NCI-H82 treated with DMSO at 0.1 percent for 48 hours (cell line): Measurements from ENCODE around the gene SOBP.
"Not testable (repeated sequence)": the region's sequence is repeated elsewhere in the genome, so short reads cannot be mapped to it uniquely, and the experiment has no call there.

ENCODE experiments used
- DNase-seq: peaks from one replicate; lab custom pipeline; 2025; ENCODE audit not compliant: unreplicated experiment; lab: John Stamatoyannopoulos, UW

Gene SOBP

DNA sequence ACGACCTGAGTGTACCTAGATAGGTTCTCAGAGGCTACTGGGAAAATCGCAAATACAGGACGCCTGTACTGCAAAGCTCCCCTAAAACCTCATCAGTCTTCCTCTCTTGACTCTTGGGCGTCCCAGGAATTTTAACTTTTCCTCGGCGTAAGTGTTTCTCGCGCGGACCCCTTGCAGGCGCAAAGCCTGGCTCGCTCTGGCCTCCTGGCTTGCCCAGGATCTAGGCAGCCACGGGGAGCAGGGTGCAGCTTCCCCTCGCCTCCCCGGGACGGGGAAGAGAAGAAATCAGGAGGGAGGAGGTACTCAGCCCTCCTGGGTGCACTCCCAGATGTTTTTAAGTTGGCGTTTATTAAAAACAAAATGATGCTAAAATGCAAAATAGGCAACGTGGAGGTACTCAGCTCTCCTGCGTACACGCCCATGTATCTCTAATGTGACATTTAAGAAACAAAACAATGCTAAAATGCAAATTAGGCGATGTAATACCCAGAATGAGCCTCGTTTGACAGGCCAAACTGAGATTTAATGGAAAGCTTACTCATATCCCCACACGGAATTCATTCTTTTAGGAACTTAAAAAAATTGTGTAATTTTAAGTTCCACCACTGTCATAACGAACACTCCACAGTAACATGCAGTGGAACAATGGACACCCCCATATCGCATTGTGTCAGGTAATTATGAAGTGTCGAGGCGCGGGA lies 1.6 kb upstream of the SOBP start:
- no peak for DNase-seq

DNA sequence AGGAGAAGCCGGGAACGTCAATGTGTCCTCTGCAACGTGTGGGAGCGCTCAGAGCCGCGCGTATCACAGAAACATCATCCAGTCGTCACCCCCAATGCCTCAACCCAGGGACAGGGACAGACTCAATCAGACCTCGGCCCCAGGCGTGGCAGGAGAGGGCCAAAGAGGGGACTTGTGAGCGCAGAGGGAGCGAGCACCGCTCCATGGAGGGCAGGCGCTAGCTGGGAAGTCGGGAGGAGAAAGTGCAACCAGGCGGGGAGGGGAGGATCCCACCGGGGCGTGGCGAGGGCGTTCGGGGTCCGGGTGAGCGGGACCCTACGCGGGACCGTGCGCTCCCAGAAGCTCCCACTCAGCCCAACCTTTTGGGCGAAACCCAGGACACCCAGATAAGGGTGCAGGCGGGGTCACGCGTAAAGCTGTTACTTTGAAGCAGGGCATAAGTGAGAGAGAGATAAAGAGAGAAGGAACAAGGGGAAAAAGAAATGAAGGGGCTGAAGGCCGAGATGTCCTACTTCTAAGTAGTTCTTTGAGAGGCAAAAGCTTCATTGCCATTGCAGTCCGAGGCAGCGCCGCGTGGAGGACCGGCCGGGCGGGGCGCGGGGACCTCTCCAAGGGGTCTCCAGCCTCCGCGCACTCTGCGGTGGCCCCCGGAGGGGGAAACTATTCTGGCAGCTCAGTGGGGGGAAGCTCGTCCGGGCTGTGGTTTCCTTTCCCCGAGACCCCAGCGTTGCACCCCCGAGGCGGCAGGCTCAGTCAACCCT lies 862 bp upstream of the SOBP start:
- no peak for DNase-seq

DNA sequence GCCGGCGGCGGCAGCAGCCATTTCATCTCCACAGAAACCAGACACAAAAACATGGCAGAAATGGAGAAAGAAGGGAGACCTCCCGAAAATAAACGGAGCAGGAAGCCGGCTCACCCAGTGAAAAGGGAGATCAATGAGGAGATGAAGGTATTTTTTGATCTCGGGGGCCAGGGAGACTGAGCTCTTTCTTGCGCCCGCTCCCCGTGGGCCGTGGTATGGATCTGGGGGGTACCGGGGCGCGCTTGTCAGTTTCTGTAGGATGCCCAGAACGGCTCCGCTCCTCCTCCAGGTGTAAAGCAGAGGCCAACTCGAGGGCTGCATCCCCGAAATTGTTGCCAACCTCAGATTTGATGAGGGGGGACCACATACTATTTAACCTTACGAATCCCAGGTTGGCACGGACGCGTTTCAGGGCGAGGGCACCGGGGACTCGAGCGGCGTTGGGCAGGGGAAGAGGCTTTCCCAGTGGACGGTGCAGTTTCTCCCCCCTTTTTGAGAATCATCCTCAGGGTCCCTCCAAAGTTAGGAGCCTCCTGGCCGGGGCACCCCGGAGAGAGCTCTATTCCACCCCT lies 735 bp downstream of the SOBP start:
- DNase-seq, result no peak

DNA sequence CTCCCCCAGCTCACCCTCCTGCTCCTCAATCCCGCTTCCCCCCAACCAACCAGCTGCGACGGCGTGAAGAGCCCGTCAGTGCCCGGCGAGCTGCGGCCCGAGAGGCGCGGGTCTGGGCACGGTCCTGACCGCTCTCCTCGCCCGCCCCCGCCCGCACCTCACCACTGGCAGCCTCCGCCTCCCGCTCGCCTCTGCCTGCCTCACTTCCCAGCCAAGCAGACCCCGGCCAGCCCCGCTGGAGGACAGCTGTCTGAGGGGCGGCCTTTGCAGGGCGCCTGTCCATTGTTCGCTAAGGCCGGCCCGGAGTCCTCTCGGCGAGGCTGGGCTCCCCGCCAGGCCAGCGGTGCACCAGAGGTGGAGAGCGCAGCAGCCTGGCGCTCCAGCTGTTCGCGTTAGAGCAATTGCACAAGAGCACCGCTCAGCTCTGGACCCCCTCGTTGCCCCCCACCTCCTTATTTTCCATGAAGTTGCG lies 1.3 kb downstream of the SOBP start:
- DNase-seq, result no peak

DNA sequence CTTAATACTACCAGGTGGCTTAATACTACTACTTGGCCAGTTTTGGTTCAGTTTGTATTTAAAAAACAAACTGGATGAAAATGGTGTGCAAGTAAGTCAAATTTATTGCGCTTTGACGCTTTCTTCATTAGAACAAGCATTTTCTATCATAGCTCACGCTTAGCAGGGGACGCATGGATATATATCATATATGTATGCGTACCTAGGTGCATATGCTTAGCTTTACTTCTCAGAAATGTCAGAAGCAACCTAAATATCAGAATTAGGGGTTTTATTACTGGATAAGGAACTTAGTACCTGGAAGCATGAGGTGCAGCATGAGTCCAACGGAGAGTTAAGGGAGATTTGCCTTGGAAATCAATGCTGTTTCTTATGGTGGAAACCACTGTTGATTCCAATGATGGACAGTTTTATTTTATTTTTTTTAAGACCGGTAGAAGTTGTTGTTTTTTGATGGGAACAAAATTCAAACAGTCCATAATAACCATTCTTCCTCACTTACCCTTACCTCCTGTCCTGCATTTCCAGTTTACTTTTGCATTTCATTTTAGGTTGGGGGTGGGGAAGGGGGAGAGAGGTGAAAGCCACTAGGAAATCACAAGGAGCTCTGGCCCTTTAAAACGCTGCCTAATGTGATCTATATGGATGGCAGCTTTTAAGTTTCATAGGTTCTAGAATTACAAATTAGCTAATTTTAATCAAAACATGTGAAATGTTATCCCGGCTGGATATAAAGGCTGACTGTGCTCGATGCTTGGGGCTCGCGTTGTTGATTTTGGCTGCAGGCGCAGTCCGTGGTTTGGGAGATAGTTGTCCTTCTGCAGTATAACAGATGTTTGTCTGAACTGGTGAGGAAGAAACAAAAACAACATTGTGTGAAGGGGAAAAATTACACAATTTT lies 2.1 kb downstream of the SOBP start:
- no peak for DNase-seq

DNA sequence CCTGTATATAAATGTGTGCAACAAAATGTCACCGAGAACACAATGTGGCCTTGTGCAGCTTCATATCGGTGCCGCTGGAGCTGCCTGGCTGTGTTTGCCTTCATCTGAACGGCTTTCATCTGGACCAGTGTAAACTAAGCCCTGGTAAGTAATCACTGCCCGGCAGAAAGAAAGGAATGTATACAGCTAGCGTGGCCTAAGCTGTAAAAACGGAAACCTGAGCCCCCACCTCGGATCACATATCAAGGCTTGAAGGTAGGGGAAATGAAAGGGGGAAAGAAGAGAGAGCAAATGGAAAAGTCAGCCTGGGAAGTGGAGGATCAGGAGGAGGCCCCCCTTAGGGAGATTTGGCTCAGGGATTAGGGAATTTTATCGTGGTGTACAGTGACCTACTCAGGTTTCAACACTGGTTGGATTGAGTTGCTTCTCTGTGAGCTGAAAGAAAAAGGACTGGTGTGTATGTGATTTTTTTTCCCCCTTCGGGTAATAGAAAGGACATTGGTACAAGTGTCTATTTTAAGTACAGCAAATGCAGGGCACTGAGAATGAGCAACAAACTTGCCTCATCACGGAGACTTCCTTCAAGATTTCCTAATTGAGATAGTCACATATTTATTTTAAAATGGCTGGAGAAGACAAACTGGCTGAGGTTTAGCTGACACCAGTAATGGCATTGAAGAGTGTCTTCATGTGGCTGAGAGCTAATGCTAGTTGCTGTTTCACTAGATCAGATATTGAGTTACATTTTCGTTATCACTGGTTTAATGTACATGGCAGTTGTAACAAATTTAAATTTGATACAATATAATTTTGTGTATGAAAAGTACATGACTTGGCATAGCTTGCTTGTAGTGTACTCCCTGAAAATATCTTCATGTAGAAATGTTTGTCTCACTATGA lies 3.5 kb downstream of the SOBP start:
- DNase-seq, result peak; percentile 87

DNA sequence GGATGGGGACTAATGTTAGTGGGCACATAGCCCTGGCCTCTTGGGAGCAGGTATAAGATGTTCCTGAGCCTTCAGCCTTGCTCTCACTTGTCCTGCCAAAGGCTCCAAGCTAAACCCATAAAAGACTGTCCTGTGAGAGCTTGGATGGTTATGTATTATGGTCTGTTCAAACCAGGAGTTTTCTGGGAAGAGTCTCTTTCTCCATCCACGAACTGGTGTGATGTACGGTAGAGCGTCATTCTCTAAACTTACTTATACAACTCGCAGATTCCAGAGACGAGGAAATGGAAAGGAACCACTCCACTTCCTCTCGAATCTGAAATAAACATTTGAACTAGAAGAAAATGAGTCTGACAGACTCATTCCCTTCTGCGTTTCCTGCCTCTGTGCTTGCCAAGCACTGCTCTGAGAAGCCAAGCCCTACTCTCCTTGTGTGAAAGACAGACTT lies 5.3 kb downstream of the SOBP start:
- no peak for DNase-seq

DNA sequence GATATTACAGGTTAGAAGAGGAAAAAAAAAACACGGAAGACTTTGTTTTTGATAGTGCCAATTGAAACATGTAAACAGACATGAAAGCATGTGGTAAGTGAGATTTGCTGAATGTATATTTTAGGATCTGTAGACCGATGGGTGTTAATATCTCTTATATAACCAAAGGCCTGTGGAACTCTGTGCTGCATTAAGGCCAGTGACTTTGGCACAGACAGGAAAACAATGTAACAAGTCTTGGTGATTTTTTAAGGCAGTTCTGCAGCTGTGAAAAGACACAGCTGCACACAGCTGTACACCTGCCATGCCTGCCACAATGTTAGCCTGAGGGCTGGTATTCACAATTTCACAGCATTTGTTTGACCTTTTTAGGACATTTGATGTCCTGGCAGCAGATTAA lies 6.1 kb downstream of the SOBP start:
- no peak for DNase-seq

DNA sequence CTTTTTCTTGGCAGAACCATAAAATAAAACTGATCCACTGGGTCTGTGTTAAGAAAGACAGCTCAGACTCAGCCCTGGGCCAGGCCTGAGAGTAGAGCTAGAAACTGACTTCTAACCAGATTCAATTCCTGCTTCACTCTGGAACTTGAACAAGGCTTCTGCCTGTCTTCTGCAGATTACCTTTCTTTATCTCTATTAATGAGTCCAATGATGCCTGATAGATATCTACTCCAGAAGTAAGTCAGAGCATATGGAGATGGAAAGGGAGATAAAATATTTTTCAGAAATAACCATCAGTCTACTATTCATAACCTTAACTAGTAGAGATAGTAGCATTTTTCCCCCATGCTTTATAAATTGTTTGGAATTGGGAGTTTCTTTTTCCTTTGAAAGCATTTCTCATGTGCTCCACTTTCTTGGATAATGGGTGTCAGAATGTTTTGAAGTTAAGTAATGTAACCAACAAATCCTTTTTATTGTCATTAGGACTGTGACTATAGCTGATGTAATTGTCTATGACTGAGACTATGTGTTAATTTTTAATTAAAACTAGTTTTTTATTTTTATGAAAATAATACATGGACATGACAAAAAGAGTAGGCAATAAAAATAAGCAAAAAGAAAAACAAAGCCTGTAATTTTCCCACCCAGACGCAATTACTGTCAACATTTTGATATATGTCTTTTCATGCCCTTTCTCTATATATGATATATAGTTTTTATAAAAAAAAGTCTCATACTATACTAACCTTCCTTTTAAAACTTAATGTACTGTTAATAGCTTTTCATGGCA lies 7.2 kb downstream of the SOBP start:
- DNase-seq, result no peak

DNA sequence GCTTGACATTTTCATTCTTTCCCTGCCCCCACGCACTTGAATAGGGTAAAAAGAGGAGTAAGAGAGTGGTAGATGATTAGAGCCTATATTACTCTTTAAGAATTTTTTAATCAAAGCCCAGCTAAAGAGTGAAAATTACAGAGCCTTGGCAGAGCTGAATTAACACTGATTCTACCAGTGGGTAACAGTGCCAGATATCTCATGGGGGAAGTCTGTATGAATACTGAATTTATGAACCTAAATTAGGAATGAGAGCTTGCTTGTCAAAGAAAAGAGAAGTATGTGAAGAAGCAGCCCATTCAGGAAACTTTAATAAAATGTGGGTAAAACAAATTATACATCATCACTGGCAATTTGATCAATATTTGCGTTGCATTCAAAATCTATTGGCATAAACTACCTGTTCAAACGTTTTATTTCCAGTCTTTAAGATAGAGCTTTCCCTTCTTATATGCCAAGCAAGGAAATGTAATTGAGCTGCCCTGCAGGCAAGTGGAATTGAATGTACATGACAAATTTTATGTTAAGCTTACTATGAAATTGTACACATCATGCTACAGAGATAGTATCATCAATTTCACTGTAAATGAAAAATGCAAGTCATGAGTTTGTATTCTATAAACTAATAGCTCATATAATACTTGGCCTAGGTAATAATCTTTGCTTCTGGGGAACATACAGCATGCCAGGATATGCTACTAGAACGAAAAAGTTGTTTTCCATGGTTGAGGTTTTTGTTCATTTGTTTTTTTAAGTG lies 14.5 kb downstream of the SOBP start:
- DNase-seq, result no peak

DNA sequence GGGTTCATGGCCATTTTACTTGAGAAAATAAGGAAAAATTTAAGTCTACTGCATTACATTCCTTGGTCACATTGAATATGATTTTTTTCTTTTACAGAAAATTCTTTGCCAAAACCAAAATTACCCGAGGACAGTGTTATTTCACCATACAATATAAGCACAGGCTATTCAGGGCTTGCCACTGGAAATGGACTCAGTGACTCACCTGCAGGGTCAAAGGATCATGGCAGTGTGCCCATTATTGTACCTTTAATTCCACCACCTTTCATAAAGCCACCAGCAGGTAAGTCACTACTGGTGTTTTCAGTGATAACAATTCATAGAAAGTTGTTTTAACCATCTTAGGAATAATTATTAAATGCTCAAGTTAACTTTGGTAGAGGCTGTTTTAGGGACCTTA lies 16.2 kb downstream of the SOBP start:
- DNase-seq, result no peak

DNA sequence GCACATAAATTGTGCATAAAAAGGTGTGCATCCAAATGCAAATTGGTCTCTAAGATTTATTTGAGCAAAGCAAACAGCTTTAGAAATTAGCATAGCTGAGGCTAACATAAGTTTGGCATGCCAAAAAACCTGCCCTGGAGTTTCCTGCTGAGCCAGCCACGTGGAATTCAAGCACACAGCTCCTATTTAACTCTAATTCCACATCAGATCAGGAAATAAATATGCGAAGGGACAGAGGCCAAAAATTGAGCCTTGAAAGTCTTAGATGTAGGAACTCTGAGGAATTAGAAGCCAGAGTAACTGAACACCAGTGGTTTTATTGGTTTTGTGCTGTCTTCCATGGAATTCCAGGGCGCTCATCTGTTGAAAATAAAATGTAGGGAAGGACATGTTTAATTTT lies 19.6 kb downstream of the SOBP start:
- DNase-seq, result no peak

DNA sequence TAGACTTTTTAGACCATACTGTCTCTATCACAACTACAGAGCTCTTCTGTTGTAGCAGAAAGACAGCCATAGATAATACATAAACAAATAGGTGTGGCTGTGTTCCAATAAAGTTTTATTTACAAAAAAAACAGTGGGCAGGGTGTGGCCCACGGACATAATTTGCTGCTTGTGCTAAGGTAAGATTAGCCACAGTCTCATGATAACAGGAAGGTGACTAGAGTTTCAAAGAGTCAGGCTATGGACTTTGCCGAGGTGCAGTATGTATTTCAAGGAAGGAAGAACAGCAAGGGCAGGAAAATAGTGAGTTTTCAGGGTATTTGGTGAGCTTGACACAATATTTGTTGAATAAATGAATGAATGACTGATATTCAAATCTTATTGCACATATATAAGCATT lies 20.2 kb downstream of the SOBP start:
- no peak for DNase-seq

DNA sequence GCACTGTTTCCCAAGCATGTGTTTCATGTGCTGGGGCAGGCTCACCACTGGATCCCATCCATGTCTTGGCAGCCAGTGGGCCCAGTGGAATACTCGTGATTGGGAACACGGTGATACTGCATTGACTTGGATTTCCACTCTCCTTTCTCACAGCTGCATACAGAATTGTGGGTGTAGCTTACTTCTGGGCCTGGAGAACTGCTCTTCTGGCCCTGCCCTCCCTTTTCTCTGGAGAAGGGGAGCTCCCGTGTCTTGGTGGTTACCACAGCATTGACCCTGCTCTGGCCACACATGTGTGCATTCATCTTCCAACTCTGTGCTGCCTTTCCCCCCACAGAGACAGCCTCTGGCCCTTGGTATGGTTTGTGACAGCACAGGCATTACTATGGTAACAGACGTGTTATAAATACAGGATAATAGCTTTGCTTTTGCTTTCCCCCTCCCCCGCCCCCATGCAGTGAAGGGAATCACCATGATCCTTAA lies 21.6 kb downstream of the SOBP start:
- no peak for DNase-seq

DNA sequence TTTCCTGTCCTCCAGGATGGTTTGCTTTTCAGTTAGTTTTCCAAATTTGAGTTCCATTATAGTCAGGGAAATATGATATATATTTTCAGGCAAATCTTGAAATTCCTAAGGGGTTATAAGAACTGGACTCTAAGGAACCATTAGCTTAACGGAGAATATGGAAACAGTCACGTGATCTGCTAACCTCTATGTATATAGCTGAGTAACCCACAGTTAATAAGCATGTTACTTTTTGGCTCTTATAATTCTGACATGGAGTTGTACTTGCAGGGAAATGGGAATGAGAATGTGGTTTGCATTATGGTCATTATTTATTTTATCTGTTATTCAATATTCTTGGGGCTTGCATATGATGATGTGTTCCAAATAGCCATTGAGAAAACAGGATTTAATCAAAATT lies 23.3 kb downstream of the SOBP start:
- no peak for DNase-seq

DNA sequence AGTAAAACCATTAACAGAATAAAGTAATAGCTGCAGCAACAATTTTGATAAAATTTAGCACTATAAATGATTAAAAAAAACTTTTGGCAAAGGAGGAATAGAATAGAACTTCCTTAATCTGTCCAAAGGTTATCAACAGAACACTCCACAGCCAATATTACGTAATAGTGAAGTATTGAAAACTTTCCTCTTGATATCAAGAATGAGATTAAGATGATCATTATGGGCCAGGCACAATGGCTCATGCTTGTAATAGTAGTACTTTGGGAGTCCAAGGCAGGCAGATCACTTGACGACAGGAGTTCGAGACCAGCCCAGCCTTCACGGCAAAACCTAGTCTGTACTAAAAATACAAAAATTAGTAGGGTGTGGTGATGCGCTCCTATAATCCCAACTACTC lies 26.0 kb downstream of the SOBP start:
- no peak for DNase-seq

DNA sequence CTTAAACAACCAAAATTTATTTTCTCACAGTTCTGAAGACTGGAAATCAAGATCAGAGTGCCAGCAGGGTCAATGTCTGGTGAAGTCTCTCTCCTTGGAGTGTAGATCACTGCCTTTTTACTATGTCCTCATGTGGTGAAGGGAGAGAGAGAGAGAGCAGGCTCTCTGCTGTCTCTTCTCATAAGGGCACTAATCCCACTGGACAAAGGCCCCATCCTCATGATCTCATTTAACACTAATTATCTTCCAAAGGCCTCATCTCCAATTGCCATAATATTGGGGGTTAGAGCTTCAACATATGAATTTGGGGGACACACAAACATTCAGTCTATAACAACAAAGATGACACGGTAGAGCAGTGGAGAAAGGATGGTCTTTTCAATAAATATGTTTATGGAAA lies 27.4 kb downstream of the SOBP start:
- no peak for DNase-seq

DNA sequence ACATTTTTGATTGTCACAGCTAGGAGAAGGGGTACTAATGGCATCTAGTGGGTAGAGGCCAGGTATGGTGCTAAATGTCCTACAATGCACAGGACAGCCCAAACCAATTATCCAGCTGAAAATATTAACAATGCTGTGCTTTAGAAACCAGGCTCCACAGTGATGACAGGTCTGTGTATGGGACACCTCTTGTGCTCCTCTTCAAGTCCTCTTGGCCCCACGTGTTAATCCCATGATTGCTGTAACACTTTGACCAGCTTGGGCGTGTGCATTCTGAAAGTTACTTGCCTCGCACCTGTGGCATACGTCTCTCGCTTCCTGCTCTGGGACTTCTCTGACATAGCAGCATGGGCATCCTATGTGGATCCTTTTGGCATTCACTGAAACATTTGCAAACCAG lies 29.3 kb downstream of the SOBP start:
- not testable (repeated sequence) for DNase-seq

DNA sequence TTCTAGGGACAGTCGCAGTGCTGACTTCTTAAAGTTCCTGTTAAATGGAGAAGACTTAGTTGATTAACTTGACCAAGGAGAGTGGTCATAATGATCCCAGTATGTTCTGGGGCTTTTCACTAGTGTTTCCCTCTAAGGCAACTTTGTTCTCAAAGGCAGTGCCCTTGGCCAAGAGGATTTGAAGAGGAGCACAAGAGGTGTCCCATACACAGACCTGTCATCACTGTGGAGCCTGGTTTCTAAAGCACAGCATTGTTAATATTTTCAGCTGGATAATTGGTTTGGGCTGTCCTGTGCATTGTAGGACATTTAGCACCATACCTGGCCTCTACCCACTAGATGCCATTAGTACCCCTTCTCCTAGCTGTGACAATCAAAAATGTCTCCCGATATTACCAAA lies 30.8 kb downstream of the SOBP start:
- not testable (repeated sequence) for DNase-seq
